Endothelial cell of umbilical vein (primary cell): ENCODE data around the gene BTG1.

ENCODE experiments used
- CTCF ChIP-seq, 2 donors: IDR thresholded peaks; 1 replicate in 1 of 2; 2 replicates in 1 of 2; pipeline ENCODE4 v1.5.1; 2011; ENCODE audit warnings: low read length in 2 of 2, mild to moderate bottlenecking in 2 of 2, moderate library complexity in 2 of 2, control low read depth in 1 of 2, inconsistent platforms in 1 of 2, low read depth in 1 of 2; ENCODE audit not compliant: insufficient read depth in 1 of 2; ENCODE audit errors: extremely low read depth in 1 of 2
- EZH2 ChIP-seq: IDR thresholded peaks from 2 replicates; pipeline ENCODE4 v1.6.1; 2012; ENCODE audit warnings: borderline replicate concordance, low read depth, mild to moderate bottlenecking, moderate library complexity, low read length, inconsistent platforms; ENCODE audit not compliant: severe bottlenecking
- JUN ChIP-seq: IDR thresholded peaks from 2 replicates; pipeline ENCODE4 v1.6.1; 2011; ENCODE audit warnings: borderline replicate concordance, low read depth; ENCODE audit not compliant: insufficient read length, insufficient read depth
- MAX ChIP-seq: IDR thresholded peaks from 2 replicates; pipeline ENCODE4 v1.6.1; 2011; ENCODE audit not compliant: insufficient read depth, insufficient read length
- POLR2A ChIP-seq: IDR thresholded peaks from 2 replicates; pipeline ENCODE4 v1.6.1; 2012; ENCODE audit warnings: low read depth, mild to moderate bottlenecking, control low read depth, low read length
- POLR2AphosphoS5 ChIP-seq: IDR thresholded peaks from 2 replicates; pipeline ENCODE4 v1.6.1; 2012; ENCODE audit warnings: low read depth, mild to moderate bottlenecking, control low read depth, low read length, moderate library complexity; ENCODE audit not compliant: insufficient read depth

GRCh38 chr12:92105110-92105509 lies 40.5 kb downstream of the BTG1 start:
- no peak for TF ChIP-seq POLR2AphosphoS5
- no peak for TF ChIP-seq POLR2A
- TF ChIP-seq CTCF (IDR thresholded peaks at IDR 0.05; ENCODE audit: extremely low read depth in 1 of 2, insufficient read depth in 1 of 2, low read depth in 1 of 2, low read length in 2 of 2), result no peak
- no peak for TF ChIP-seq EZH2
- no peak for TF ChIP-seq JUN
- no peak for TF ChIP-seq MAX
